ENCODE data around the gene SPATA24. TPM values are rescaled to one million over a fixed set of nuclear protein-coding genes. Genes with fewer than 3 reads are reported as not detected.
"Not testable (repeated sequence)": the region's sequence is repeated elsewhere in the genome, so short reads cannot be mapped to it uniquely, and the experiment has no call there.

Gene SPATA24
- total and polyA plus RNA-seq, 10 donors: 2.1 to 9.5 (median 4.3) TPM

DNA sequence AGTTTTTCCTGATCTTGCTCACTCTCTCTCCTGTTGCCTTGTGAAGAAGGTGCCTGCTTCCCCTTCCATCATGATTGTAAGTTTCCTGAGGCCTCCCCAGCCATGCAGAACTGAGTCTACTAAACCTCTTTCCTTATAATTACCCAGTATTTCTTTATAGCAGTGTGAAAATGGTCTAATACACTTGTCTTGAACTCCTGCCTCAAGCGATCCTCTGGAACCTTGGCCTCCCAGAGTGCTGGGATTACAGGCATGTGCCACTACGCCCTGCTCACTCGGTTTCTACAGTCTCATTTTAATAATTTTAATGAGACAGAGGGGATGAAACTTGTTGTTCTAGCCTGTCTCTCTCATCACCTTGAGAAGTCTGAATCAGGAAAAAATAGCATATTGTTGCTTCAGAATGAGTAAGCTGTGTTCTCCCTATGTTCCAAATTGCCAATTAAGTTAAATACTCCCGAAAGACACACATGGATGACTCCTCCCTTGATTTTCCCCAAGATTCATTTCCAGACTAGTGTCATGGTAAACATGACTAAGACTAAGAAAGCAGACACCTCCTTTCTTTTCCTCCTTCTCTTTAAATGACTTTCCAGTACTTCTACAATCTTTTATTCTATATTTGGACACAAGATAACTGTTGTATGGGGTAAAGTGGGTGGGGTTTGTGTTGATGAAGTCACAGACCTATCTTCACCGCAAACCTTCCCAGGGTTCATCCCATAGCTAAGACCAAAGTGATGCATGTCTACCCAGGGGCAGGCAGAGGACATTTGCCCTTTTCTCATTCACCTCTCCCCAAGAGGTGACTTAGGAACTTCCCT is 43.3 kb upstream of the SPATA24 start:
- Histone ChIP-seq H3K27ac (no peak overlapping the region), H3K9me3 (no peaks in the 10 kb centered on the region), H3K4me1 (peaks cover 0 to 10% (median 0%) of the 10 kb centered on the region in 6 donors), H3K36me3 (peaks cover 0 to 34% (median 0%) of the 10 kb centered on the region in 6 donors), H3K27me3 (replicated peaks in 1 of 7) (no peaks in the 10 kb centered on the region), H3K4me3 (no peak overlapping the region)
- TF ChIP-seq POLR2AphosphoS5 (IDR thresholded peaks at IDR 0.05) (no peak), POLR2A (IDR thresholded peaks at IDR 0.05) (no peak)
- no peak for DNase-seq
- intact Hi-C loops (cut with DNase I; ENCODE audit: low total_unique reads): no loop called here
- WGBS, 5 donors: 74 to 85% (median 78%) methylated on average over 5 of the region's 5 CpGs

- H3K36me3 ChIP-seq: peaks cover 0 to 26% (median 0%) of the 10 kb centered on the region in 6 donors
- DNase-seq: no peak
- intact Hi-C loops (cut with DNase I; ENCODE audit: low total_unique reads): no loop called here
- no peaks in the 10 kb centered on the region for H3K27me3 ChIP-seq (replicated peaks in 1 of 7)
- H3K27ac ChIP-seq: no peak overlapping the region
- no peak overlapping the region for H3K4me3 ChIP-seq
- TF ChIP-seq, protein P1, sequence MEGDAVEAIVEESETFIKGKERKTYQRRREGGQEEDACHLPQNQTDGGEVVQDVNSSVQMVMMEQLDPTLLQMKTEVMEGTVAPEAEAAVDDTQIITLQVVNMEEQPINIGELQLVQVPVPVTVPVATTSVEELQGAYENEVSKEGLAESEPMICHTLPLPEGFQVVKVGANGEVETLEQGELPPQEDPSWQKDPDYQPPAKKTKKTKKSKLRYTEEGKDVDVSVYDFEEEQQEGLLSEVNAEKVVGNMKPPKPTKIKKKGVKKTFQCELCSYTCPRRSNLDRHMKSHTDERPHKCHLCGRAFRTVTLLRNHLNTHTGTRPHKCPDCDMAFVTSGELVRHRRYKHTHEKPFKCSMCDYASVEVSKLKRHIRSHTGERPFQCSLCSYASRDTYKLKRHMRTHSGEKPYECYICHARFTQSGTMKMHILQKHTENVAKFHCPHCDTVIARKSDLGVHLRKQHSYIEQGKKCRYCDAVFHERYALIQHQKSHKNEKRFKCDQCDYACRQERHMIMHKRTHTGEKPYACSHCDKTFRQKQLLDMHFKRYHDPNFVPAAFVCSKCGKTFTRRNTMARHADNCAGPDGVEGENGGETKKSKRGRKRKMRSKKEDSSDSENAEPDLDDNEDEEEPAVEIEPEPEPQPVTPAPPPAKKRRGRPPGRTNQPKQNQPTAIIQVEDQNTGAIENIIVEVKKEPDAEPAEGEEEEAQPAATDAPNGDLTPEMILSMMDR (IDR thresholded peaks at IDR 0.05 in 8 of 11, conservative IDR thresholded peaks at IDR 0.05 in 3 of 11): no peak
- no peak for TF ChIP-seq POLR2A (IDR thresholded peaks at IDR 0.05)
- TF ChIP-seq POLR2AphosphoS5 (IDR thresholded peaks at IDR 0.05): no peak
- H3K9me3 ChIP-seq: no peaks in the 10 kb centered on the region
- 72 to 80% (median 78%) methylated on average over 7 of the region's 7 CpGs for WGBS, 5 donors
- H3K4me1 ChIP-seq: peaks cover 0 to 10% (median 0%) of the 10 kb centered on the region in 6 donors
Observed at GRCh38 chr5:139445325-139446170, 41.7 kb upstream of the SPATA24 start.

DNA sequence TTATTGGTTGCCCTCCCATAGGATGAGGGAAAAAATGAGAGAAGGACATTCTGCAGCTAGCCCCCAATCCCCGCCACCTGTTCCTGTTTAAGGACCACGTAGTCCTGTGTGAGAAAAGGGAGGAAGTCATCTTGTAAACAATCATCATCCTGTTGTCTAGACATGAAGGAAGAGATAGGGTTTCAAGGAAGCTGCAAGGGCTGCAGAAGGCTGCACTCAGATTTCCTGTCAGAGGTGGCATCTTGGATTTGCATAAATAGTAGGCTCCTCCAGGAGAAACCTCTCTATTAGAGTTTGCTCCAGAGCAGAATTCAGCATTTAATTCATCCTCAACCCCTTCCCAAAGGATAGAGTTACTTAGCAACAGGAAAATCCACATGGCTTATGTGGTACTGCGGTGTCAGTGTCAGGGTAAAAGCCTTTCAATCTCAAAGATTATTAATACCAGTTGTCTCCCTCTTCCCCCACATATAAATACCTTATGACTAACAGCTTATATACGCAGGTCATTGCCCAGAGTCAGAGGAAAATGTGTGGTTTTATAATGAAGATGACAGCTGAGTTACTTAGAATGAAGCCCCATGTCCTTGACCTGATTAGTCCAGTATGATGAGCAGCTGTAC is 40.1 kb upstream of the SPATA24 start:
- Histone ChIP-seq H3K4me1 (peaks cover 3 to 23% (median 8%) of the 10 kb centered on the region in 6 donors), H3K4me3 (no peak overlapping the region), H3K27me3 (replicated peaks in 1 of 7) (no peaks in the 10 kb centered on the region), H3K27ac (peak overlapping the region in 1 of 8 donors; percentile 23), H3K36me3 (peaks cover 0 to 17% (median 0%) of the 10 kb centered on the region in 6 donors), H3K9me3 (no peaks in the 10 kb centered on the region)
- 38 to 49% (median 47%) methylated on average over 4 of the region's 4 CpGs for WGBS, 5 donors
- intact Hi-C loops (cut with DNase I; ENCODE audit: low total_unique reads): no loop called here
- no peak for DNase-seq
- TF ChIP-seq, protein P1 (IDR thresholded peaks at IDR 0.05 in 8 of 11, conservative IDR thresholded peaks at IDR 0.05 in 3 of 11): no peak
- TF ChIP-seq POLR2A (IDR thresholded peaks at IDR 0.05): no peak
- TF ChIP-seq POLR2AphosphoS5 (IDR thresholded peaks at IDR 0.05): no peak

GRCh38 chr5:139440416-139440815 is 36.5 kb upstream of the SPATA24 start:
- peaks cover 7 to 37% (median 14%) of the 10 kb centered on the region in 6 donors for H3K4me1 ChIP-seq
- H3K27me3 ChIP-seq (replicated peaks in 1 of 7); H3K36me3 ChIP-seq; intact Hi-C loops (cut with DNase I; ENCODE audit: low total_unique reads); H3K4me3 ChIP-seq; H3K9me3 ChIP-seq; DNase-seq; H3K27ac ChIP-seq: not testable (repeated sequence)
- WGBS, 5 donors: 96 to 98% (median 97%) methylated on average over 17 of the region's 17 CpGs
